Heart right ventricle (tissue), 16 donors: ENCODE measurements around the gene ZXDC. TPM values are rescaled to one million over a fixed set of nuclear protein-coding genes. Genes with fewer than 3 reads are reported as not detected.

Experiments used
- ATAC-seq, 8 donors: fragments of 200-7000 bp; cut with Tn5 transposase; one replicate each; pipeline ENCODE4 v1.9.1; 2020; ENCODE audit warnings: mild to moderate bottlenecking in 8 of 8, moderate library complexity in 8 of 8, moderate number of reproducible peaks in 1 of 8
- DNase-seq, 2 donors: peaks; one replicate each; pipeline ENCODE4 v3.0.0-alpha.2; 2020
- H3K27ac ChIP-seq, 10 donors: fragments of 200-600 bp; sonication (generic) in 2 of 10; one replicate each; pipeline versions ENCODE4 v1.5.0 to v1.8.0; 2020 to 2022; ENCODE audit warnings: mild to moderate bottlenecking in 3 of 10
- H3K27me3 ChIP-seq, 7 donors: fragments of 200-600 bp; one replicate each; pipeline ENCODE4 v1.8.0; 2021 to 2022; ENCODE audit warnings: mild to moderate bottlenecking in 2 of 7
- H3K36me3 ChIP-seq, 9 donors: fragments of 200-600 bp; sonication (generic) in 1 of 9; one replicate each; pipeline versions ENCODE4 v1.5.0 to v1.8.0; 2020 to 2022; ENCODE audit warnings: mild to moderate bottlenecking in 2 of 9
- H3K4me1 ChIP-seq, 9 donors: fragments of 200-600 bp; sonication (generic) in 1 of 9; one replicate each; pipeline versions ENCODE4 v1.5.0 to v1.8.0; 2020 to 2022; ENCODE audit warnings: mild to moderate bottlenecking in 4 of 9
- H3K4me3 ChIP-seq, 10 donors: fragments of 200-600 bp; sonication (generic) in 2 of 10; one replicate each; pipeline versions ENCODE4 v1.5.0 to v1.8.0; 2020 to 2022; ENCODE audit warnings: mild to moderate bottlenecking in 7 of 10, moderate library complexity in 2 of 10
- H3K9me3 ChIP-seq, 11 donors: fragments of 200-600 bp in 10 of 11; sonication (generic) in 2 of 11; one replicate each; pipeline versions ENCODE4 v1.5.0 to v1.8.0; 2013 to 2022; ENCODE audit warnings: mild to moderate bottlenecking in 2 of 11, control low read depth in 1 of 11, moderate library complexity in 1 of 11
- WGBS, 2 donors: extraction: QIAGEN DNeasy Blood & Tissue Kit; methylation state at CpG; one replicate each; pipeline ENCODE4 v1.1.7; 2013; ENCODE audit warnings: inconsistent platforms in 1 of 2; 5-methylcytosine and 5-hydroxymethylcytosine counted together
- intact Hi-C, 10 donors: fragments of 100-400 bp; cut with DNase I; formaldehyde crosslinking; loops; one replicate each; pipeline versions ENCODE4 v1.11.1 to v1.14.2; 2022
- polyA plus RNA-seq, 2 donors: library from polyadenylated mRNA; stranded (reverse); fragments of 200-250 nt; gene quantifications; one replicate each; pipeline ENCODE4 v1.2.3, GENCODE V29; 2013
- total RNA-seq, 10 donors: library from RNA; stranded (reverse); fragmentation: NEBNext Ultra II Directional in 3 of 10; extraction: Animal tissue kit (Norgen Biotek cat#: 25700) in 3 of 10; gene quantifications; one replicate each; pipeline versions ENCODE4 v1.2.1 to v1.2.4, GENCODE V29; 2021 to 2023
- TF ChIP-seq, protein P1 (sequence below), 9 donors: fragments of 200-600 bp; sonication (generic) in 2 of 9; IDR thresholded peaks; one replicate each; pipeline versions ENCODE4 v1.5.0 to v1.8.0; 2021 to 2022; ENCODE audit warnings: antibody characterized with exemption in 9 of 9, mild to moderate bottlenecking in 5 of 9, moderate library complexity in 1 of 9
- donor health status: Arrhythmogenic right ventricular cardiomyopathy.
- donor health status: ischemic (EF 13 %, LVEDD 7.1; RV severe dilation, severe dysfunction).
- donor health status: healthy with polysubstance abuse.
- donor health status: DM: no; HTN: yes; CAD: no.
- donor health status: DM: no; HTN: no; CAD: no.
- donor health status: ischemic (EF 25% LVEDD 6.9; RV normal size, moderate dysfunction).
- donor health status: ischemic (EF 25% LVEDD 5.7; RV mildly dilated, moderate dysfunction).
- donor health status: healthy.
- donor health status: DM: yes; HTN: yes; CAD: no.
- donor health status: Ischemic cardiomyopathy.
- donor health status: ischemic (EF 35%, LVEDD 5.7; RV mildly dilated, moderate dysfunction).
- donor health status: nonischemic (EF 11% LVEDD 7.7; RV severe dilation, severe dysfunction).
- donor health status: DM: yes; HTN: yes; CAD: no.
- donor health status: PGD.
- donor health status: ischemic (EF 29% LVEDD 5.4; RV normal size, mild dysfunction).
- donor health status: nonischemic (EF 23%, LVEDD 6.1; RV moderate dilation, normal function).

ZXDC gene
- total and polyA plus RNA-seq, 12 donors = 6.6 to 25.4 (median 19.4) TPM

DNA sequence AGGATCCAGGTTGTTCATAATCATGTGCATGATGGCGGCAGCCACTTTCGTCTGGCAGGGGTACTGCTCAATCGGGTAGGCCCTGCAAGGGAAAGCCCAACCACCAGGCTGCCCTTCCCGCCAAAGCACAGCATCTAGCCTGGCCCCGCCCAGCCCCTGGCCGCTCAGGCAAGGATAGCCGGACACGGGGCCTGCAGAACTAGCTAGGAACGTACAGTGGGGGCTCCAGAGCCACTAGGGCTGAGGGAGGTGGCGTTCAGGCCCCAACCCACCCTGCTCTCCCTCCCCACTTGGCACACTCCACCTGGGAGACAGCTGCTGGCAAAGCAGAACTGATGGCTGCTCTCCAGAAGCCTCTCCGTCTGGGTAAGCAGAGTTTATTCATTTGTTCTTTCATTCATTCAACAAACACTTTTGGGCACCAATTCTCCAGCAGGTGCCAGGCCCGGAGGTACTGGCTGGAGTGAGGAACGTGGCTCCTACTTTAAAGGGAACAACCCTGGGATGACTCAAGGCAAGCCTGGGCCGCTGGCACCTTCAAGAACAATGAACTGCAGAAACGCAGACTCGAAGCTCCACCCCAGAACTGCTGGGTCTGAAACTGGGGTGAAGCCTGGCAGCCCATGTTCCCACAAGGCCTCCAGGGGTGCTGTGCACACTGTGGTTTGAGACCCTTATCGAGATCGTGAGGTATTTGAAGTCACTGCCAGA lies 34.1 kb upstream of the ZXDC start:
- Histone ChIP-seq H3K4me3 (no peak overlapping the region), H3K27me3 (peaks cover 0 to 5% (median 0%) of the 10 kb centered on the region in 7 donors), H3K36me3 (no peaks in the 10 kb centered on the region), H3K4me1 (peaks cover 0 to 11% (median 0%) of the 10 kb centered on the region in 9 donors), H3K27ac (no peak overlapping the region), H3K9me3 (no peaks in the 10 kb centered on the region)
- DNase-seq (no peak), ATAC-seq (no peak)
- intact Hi-C loops = no loop called here
- TF ChIP-seq, protein P1, sequence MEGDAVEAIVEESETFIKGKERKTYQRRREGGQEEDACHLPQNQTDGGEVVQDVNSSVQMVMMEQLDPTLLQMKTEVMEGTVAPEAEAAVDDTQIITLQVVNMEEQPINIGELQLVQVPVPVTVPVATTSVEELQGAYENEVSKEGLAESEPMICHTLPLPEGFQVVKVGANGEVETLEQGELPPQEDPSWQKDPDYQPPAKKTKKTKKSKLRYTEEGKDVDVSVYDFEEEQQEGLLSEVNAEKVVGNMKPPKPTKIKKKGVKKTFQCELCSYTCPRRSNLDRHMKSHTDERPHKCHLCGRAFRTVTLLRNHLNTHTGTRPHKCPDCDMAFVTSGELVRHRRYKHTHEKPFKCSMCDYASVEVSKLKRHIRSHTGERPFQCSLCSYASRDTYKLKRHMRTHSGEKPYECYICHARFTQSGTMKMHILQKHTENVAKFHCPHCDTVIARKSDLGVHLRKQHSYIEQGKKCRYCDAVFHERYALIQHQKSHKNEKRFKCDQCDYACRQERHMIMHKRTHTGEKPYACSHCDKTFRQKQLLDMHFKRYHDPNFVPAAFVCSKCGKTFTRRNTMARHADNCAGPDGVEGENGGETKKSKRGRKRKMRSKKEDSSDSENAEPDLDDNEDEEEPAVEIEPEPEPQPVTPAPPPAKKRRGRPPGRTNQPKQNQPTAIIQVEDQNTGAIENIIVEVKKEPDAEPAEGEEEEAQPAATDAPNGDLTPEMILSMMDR (IDR thresholded peaks at IDR 0.05) = no peak
- 63 to 69% methylated on average over 18 of the region's 18 CpGs for WGBS, 2 donors

- peaks cover 0 to 11% (median 0%) of the 10 kb centered on the region in 9 donors for H3K4me1 ChIP-seq
- DNase-seq (no peak), ATAC-seq (no peak)
- TF ChIP-seq, protein P1 (IDR thresholded peaks at IDR 0.05) = no peak
- H3K36me3 ChIP-seq = no peaks in the 10 kb centered on the region
- WGBS, 2 donors = 92 to 95% methylated on average over 4 of the region's 4 CpGs
- no peaks in the 10 kb centered on the region for H3K9me3 ChIP-seq
- intact Hi-C loops = no loop called here
- H3K27ac ChIP-seq = no peak overlapping the region
- H3K27me3 ChIP-seq = peaks cover 0 to 5% (median 0%) of the 10 kb centered on the region in 7 donors
- no peak overlapping the region for H3K4me3 ChIP-seq
Measured at GRCh38 chr3:126508564-126508964, 32.9 kb upstream of the ZXDC start.

- H3K36me3 ChIP-seq = no peaks in the 10 kb centered on the region
Measured at GRCh38 chr3:126507886-126508285, 32.2 kb upstream of the ZXDC start.

GRCh38 chr3:126503701-126504100 lies 28.0 kb upstream of the ZXDC start:
- H3K4me1 ChIP-seq = no peaks in the 10 kb centered on the region
- DNase-seq = no peak
- H3K27me3 ChIP-seq = peaks cover 0 to 5% (median 0%) of the 10 kb centered on the region in 7 donors
- no peak overlapping the region for H3K4me3 ChIP-seq
- ATAC-seq = no peak
- TF ChIP-seq, protein P1 (IDR thresholded peaks at IDR 0.05) = no peak
- H3K9me3 ChIP-seq = no peaks in the 10 kb centered on the region
- 90% methylated on average over 10 of the region's 10 CpGs for WGBS, 2 donors
- intact Hi-C loops = no loop called here
- no peak overlapping the region for H3K27ac ChIP-seq
- no peaks in the 10 kb centered on the region for H3K36me3 ChIP-seq

More at GRCh38 chr3:126507886-126508285, 32.2 kb upstream of the ZXDC start:
- intact Hi-C loops = no loop called here
- DNase-seq = no peak
- ATAC-seq = no peak
- Histone ChIP-seq H3K27ac (no peak overlapping the region), H3K4me3 (no peak overlapping the region), H3K9me3 (no peaks in the 10 kb centered on the region), H3K27me3 (peaks cover 0 to 5% (median 0%) of the 10 kb centered on the region in 7 donors), H3K4me1 (peaks cover 0 to 8% (median 0%) of the 10 kb centered on the region in 9 donors)
- TF ChIP-seq, protein P1 (IDR thresholded peaks at IDR 0.05) = no peak
- 84 to 93% methylated on average over 9 of the region's 9 CpGs for WGBS, 2 donors
